Natural killer cell (primary cell): ENCODE data around the gene MT1E. TPM values are rescaled to one million over a fixed set of nuclear protein-coding genes. Genes with fewer than 3 reads are reported as not detected.

Experiments used
- ATAC-seq, 3 donors: fragments of 150-1000 bp in 2 of 3; fragments of 200-7000 bp in 1 of 3; cut with Tn5 transposase; 1 replicate in 1 of 3; 2 replicates in 2 of 3; pipeline ENCODE4 v1.10.0; 2021; ENCODE audit warnings: mild to moderate bottlenecking in 2 of 3, moderate library complexity in 2 of 3
- DNase-seq, 2 donors: peaks; one replicate each; pipeline versions ENCODE4 v3.0.0 to v3.0.0-alpha.2; 2013 to 2021; ENCODE audit warnings: mixed read lengths in 1 of 2
- H3K27ac ChIP-seq: one replicate; pipeline ENCODE4 v1.5.1; 2013; ENCODE audit warnings: mild to moderate bottlenecking, low read length
- H3K27me3 ChIP-seq: one replicate; pipeline ENCODE4 v1.6.1; 2013; ENCODE audit warnings: low read length; ENCODE audit not compliant: control insufficient read depth, insufficient read depth
- H3K36me3 ChIP-seq: one replicate; pipeline ENCODE4 v1.6.1; 2013; ENCODE audit warnings: low read length; ENCODE audit not compliant: control insufficient read depth, insufficient read depth
- H3K4me1 ChIP-seq: one replicate; pipeline ENCODE4 v1.6.1; 2013; ENCODE audit warnings: low read length; ENCODE audit not compliant: control insufficient read depth, insufficient read depth
- H3K4me3 ChIP-seq: one replicate; pipeline ENCODE4 v1.5.1; 2013; ENCODE audit warnings: low read length
- H3K9me3 ChIP-seq: one replicate; pipeline ENCODE4 v1.6.1; 2013; ENCODE audit warnings: low read length; ENCODE audit not compliant: control insufficient read depth, insufficient read depth
- H3K27ac Mint-ChIP-seq, 2 donors: one replicate each; pipeline ENCODE4 v1.8.0; 2022; ENCODE audit warnings: mild to moderate bottlenecking in 2 of 2, mixed read lengths in 2 of 2, moderate library complexity in 1 of 2
- H3K27me3 Mint-ChIP-seq, 2 donors: one replicate each; pipeline ENCODE4 v1.8.0; 2022; ENCODE audit warnings: low read depth in 2 of 2, mixed read lengths in 2 of 2
- H3K36me3 Mint-ChIP-seq: one replicate; pipeline ENCODE4 v1.8.0; 2022; ENCODE audit warnings: mixed read lengths
- H3K4me1 Mint-ChIP-seq, 2 donors: one replicate each; pipeline ENCODE4 v1.8.0; 2022; ENCODE audit warnings: mixed read lengths in 2 of 2
- H3K4me3 Mint-ChIP-seq: one replicate; pipeline ENCODE4 v1.8.0; 2022; ENCODE audit warnings: mild to moderate bottlenecking, moderate library complexity, mixed read lengths
- H3K9me3 Mint-ChIP-seq, 2 donors: one replicate each; pipeline ENCODE4 v1.8.0; 2022; ENCODE audit warnings: mixed read lengths in 2 of 2
- WGBS: methylation state at CpG from one replicate; pipeline ENCODE4 v1.1.7; 2013; ENCODE audit warnings: missing lambda C conversion rate; ENCODE audit not compliant: insufficient coverage; 5-methylcytosine and 5-hydroxymethylcytosine counted together
- intact Hi-C: fragments of 100-400 bp; cut with micrococcal nuclease; formaldehyde crosslinking; loops from one replicate; pipeline ENCODE4 v1.14.2; 2022
- total RNA-seq, 4 donors: library from RNA; stranded (reverse); fragments of 120-200 nt in 1 of 4; gene quantifications; one replicate each; pipeline versions ENCODE4 v1.2.3 to v1.2.4, GENCODE V29; 2013 to 2022
- TF ChIP-seq, protein P1 (sequence below): fragments of 200-600 bp; IDR thresholded peaks from one replicate; pipeline ENCODE4 v1.8.0; 2022; ENCODE audit warnings: antibody characterized with exemption

MT1E gene
- total RNA-seq, 3 donors from 2014 or later (not counting 1 experiment from before 2014, with no cell fraction given), result 0.40 to 3.2 TPM; not detected in 1

DNA sequence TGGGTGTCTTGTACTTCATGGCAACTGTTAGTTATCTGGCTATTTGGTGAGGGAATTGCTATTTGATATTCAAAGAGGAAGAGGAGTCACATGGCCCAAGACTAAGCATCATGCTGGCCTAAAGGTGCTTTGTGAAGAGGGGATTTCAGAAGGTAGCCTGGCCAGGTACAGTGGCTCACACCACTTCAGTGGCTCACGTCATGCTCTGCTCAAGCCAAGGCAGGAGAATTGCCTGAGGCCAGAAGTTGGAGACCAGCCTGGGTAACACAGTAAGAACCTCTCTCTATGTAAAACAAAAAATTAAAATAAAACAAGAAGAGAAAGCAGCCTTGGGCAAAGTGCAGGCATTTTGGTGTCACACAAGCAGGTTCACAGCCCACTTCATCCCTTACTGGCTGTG, 19.7 kb downstream of the MT1E start:
- H3K4me3 ChIP-seq, result no peak overlapping the region
- H3K36me3 Mint-ChIP-seq, result no peaks in the 10 kb centered on the region
- no peak overlapping the region for H3K4me3 Mint-ChIP-seq
- H3K27ac ChIP-seq, result no peak overlapping the region
- intact Hi-C loops, result no loop called here
- TF ChIP-seq, protein P1, sequence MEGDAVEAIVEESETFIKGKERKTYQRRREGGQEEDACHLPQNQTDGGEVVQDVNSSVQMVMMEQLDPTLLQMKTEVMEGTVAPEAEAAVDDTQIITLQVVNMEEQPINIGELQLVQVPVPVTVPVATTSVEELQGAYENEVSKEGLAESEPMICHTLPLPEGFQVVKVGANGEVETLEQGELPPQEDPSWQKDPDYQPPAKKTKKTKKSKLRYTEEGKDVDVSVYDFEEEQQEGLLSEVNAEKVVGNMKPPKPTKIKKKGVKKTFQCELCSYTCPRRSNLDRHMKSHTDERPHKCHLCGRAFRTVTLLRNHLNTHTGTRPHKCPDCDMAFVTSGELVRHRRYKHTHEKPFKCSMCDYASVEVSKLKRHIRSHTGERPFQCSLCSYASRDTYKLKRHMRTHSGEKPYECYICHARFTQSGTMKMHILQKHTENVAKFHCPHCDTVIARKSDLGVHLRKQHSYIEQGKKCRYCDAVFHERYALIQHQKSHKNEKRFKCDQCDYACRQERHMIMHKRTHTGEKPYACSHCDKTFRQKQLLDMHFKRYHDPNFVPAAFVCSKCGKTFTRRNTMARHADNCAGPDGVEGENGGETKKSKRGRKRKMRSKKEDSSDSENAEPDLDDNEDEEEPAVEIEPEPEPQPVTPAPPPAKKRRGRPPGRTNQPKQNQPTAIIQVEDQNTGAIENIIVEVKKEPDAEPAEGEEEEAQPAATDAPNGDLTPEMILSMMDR, result no peak
- ATAC-seq, result no peak
- no peaks in the 10 kb centered on the region for H3K9me3 Mint-ChIP-seq
- DNase-seq, result no peak
- H3K36me3 ChIP-seq, result no peaks in the 10 kb centered on the region
- H3K4me1 Mint-ChIP-seq, result peaks cover 16 to 21% of the 10 kb centered on the region in 2 donors
- WGBS, result 86% methylated on average over 1 of the region's 1 CpG
- H3K27ac Mint-ChIP-seq, result no peak overlapping the region
- H3K9me3 ChIP-seq, result no peaks in the 10 kb centered on the region
- H3K4me1 ChIP-seq, result peaks cover 18% of the 10 kb centered on the region
- H3K27me3 ChIP-seq, result peaks cover 9% of the 10 kb centered on the region
- H3K27me3 Mint-ChIP-seq, result peaks cover 46 to 59% of the 10 kb centered on the region in 2 donors

- DNase-seq (no peak), ATAC-seq (no peak)
- Histone ChIP-seq H3K4me3 (no peak overlapping the region), H3K36me3 (no peaks in the 10 kb centered on the region), H3K4me1 (peaks cover 18% of the 10 kb centered on the region), H3K9me3 (no peaks in the 10 kb centered on the region), H3K27ac (no peak overlapping the region), H3K27me3 (peaks cover 9% of the 10 kb centered on the region)
- Mint-ChIP-seq H3K4me3 (no peak overlapping the region), H3K36me3 (no peaks in the 10 kb centered on the region), H3K9me3 (no peaks in the 10 kb centered on the region), H3K27ac (no peak overlapping the region), H3K4me1 (peaks cover 16 to 21% of the 10 kb centered on the region in 2 donors), H3K27me3 (peaks cover 44 to 54% of the 10 kb centered on the region in 2 donors)
- intact Hi-C loops, result no loop called here
- TF ChIP-seq, protein P1, result no peak
- WGBS, result 0% methylated on average over 1 of the region's 1 CpG
Observed at GRCh38 chr16:56645838-56646237, 20.3 kb downstream of the MT1E start.

- no peak overlapping the region for H3K27ac Mint-ChIP-seq
- 41% methylated on average over 33 of the region's 33 CpGs for WGBS
Observed at GRCh38 chr16:56647641-56648431, 22.3 kb downstream of the MT1E start.

More at GRCh38 chr16:56647641-56648431, 22.3 kb downstream of the MT1E start:
- Histone ChIP-seq H3K4me1 (peaks cover 15% of the 10 kb centered on the region), H3K36me3 (no peaks in the 10 kb centered on the region), H3K27ac (no peak overlapping the region), H3K27me3 (peaks cover 9% of the 10 kb centered on the region), H3K9me3 (no peaks in the 10 kb centered on the region), H3K4me3 (no peak overlapping the region)
- no peak for DNase-seq
- Mint-ChIP-seq H3K27me3 (peaks cover 37 to 58% of the 10 kb centered on the region in 2 donors), H3K4me1 (peaks cover 10 to 16% of the 10 kb centered on the region in 2 donors), H3K36me3 (no peaks in the 10 kb centered on the region), H3K4me3 (no peak overlapping the region), H3K9me3 (no peaks in the 10 kb centered on the region)
- TF ChIP-seq, protein P1, result no peak
- ATAC-seq, result no peak
- intact Hi-C loops, result no loop called here
